HepG2 (cell line): ENCODE measurements around the gene LEFTY2. TPM values are rescaled to one million over a fixed set of nuclear protein-coding genes. Genes with fewer than 3 reads are reported as not detected.

Experiments
- ATF3 ChIP-seq: sonication (generic); formaldehyde crosslinking; IDR thresholded peaks from 2 replicates; pipeline ENCODE4 v1.4.0; 2020; ENCODE audit warnings: missing genetic modification reagents
- CENPT ChIP-seq: sonication (generic); formaldehyde crosslinking; IDR thresholded peaks from 2 replicates; pipeline ENCODE4 v1.8.0; 2022; ENCODE audit warnings: low read depth, mild to moderate bottlenecking, moderate library complexity, missing genetic modification reagents
- KIAA2018 ChIP-seq: sonication (generic); formaldehyde crosslinking; IDR thresholded peaks from 2 replicates; pipeline ENCODE4 v1.5.0; 2020; ENCODE audit warnings: mild to moderate bottlenecking, missing genetic modification reagents, borderline replicate concordance
- MATR3 ChIP-seq: sonication (generic); formaldehyde crosslinking; IDR thresholded peaks from 2 replicates; pipeline ENCODE4 v1.4.0; 2020; ENCODE audit warnings: missing genetic modification reagents
- REL ChIP-seq: sonication (generic); formaldehyde crosslinking; conservative IDR thresholded peaks from 2 replicates; pipeline ENCODE4 v1.8.0; 2022; ENCODE audit warnings: mild to moderate bottlenecking, missing genetic modification reagents, moderate library complexity
- ZNF276 ChIP-seq: sonication (generic); formaldehyde crosslinking; IDR thresholded peaks from 2 replicates; pipeline ENCODE4 v1.4.0; 2020; ENCODE audit warnings: mild to moderate bottlenecking, low read depth, missing genetic modification reagents
- ZNF30 ChIP-seq: sonication (generic); formaldehyde crosslinking; IDR thresholded peaks from 2 replicates; pipeline ENCODE4 v1.5.0; 2020; ENCODE audit warnings: mild to moderate bottlenecking, missing genetic modification reagents
- ZNF367 ChIP-seq: sonication (generic); formaldehyde crosslinking; IDR thresholded peaks from 2 replicates; pipeline ENCODE4 v1.4.0; 2020; ENCODE audit warnings: missing genetic modification reagents, borderline replicate concordance
- ZNF496 ChIP-seq: sonication (generic); formaldehyde crosslinking; IDR thresholded peaks from 2 replicates; pipeline ENCODE4 v1.8.1; 2023; ENCODE audit warnings: mild to moderate bottlenecking, moderate library complexity, missing genetic modification reagents; ENCODE audit not compliant: insufficient replicate concordance
- polyA plus RNA-seq, 8 experiments: library from polyadenylated mRNA; depleted of rRNA in 3 of 8; stranded (reverse) in 7 of 8; unstranded in 1 of 8; fragments of >200 nt; fragmentation: Illumina TruSeq in 4 of 8; extraction: Trizol in 4 of 8; gene quantifications; 2 replicates each; pipeline versions ENCODE4 v1.2.1 to v1.2.3, GENCODE V29; 2011 to 2016; ENCODE audit warnings: low read depth in 4 of 8, missing spikeins in 1 of 8, mixed read lengths in 1 of 8; ENCODE audit not compliant: insufficient read depth in 1 of 8
- total RNA-seq, 5 experiments: library from RNA; depleted of rRNA; stranded (reverse); fragments of >200 nt; fragmentation: Illumina TruSeq; extraction: Trizol; gene quantifications; 2 replicates each; pipeline ENCODE4 v1.2.3, GENCODE V29; 2016; ENCODE audit warnings: low read depth in 1 of 5

LEFTY2 gene
- total and polyA plus RNA-seq, 2 of the 13 experiments (the other 11 are each of a cell fraction or from before 2014, with no cell fraction given) = 0.13 to 0.33 TPM

- TF ChIP-seq KIAA2018 (CRISPR knock-in tag) (no peak), ZNF496 (no peak), ZNF276 (no peak), ZNF367 (no peak), CENPT (CRISPR knock-in tag) (no peak), ZNF30 (CRISPR knock-in tag) (no peak), REL (CRISPR knock-in tag) (no peak), ATF3 (CRISPR knock-in tag) (no peak), MATR3 (CRISPR knock-in tag) (no peak)
- TF ChIP-seq, all 625 proteins: peak for 0
Measured at GRCh38 chr1:225980005-225980836, 39.2 kb upstream of the LEFTY2 start (continued).
